HG03039 (cell line): ENCODE data around the gene C1QTNF5.

ENCODE experiments used
- ATAC-seq: cut with Tn5 transposase; IDR thresholded peaks from one replicate; pipeline ENCODE4 v1.9.1; 2021; ENCODE audit warnings: mild to moderate bottlenecking, moderate library complexity; ENCODE audit not compliant: unreplicated experiment

The C1QTNF5 gene

DNA sequence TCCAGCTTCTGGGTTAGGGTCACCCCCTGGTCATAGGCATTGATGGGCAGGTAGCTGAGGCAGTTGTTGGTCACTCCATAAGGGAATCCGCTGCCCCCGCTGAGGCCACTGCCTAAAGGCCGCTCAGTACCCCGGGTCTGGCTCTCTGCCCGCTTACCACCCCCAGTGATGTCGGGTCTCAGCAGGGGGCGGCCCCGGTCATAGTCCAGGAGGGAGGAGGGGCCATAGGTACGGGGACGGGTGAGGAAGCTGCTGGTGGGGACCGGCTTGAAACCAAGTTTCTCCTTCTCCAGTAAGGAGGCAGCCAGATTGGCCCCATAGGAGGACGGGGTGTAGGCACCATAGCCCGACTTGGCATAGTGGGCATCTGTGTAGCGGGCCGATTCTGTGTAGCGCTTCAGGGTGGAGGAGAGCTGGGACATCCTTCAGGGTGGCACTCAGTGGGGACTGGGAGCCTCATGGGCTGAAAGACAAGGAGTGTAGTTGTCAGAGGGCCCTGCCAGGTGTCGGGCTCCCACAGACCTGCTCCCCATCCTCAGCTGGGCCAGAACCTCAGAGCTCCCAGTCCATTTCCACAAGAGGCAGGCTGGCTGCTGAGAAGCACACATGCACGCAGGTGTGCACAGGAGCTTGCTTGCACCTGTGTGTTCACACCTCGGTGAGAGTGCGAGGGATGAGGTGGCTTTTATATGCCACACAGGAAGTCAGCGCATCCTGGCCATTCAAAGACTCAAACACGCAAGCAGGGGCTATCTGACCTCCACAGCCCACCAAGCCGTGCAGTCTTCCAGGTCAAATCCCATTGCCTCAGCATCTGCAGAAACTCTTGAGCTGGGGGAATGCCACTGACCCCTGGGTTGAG, 32.6 kb upstream of the C1QTNF5 start:
- ATAC-seq = no peak

DNA sequence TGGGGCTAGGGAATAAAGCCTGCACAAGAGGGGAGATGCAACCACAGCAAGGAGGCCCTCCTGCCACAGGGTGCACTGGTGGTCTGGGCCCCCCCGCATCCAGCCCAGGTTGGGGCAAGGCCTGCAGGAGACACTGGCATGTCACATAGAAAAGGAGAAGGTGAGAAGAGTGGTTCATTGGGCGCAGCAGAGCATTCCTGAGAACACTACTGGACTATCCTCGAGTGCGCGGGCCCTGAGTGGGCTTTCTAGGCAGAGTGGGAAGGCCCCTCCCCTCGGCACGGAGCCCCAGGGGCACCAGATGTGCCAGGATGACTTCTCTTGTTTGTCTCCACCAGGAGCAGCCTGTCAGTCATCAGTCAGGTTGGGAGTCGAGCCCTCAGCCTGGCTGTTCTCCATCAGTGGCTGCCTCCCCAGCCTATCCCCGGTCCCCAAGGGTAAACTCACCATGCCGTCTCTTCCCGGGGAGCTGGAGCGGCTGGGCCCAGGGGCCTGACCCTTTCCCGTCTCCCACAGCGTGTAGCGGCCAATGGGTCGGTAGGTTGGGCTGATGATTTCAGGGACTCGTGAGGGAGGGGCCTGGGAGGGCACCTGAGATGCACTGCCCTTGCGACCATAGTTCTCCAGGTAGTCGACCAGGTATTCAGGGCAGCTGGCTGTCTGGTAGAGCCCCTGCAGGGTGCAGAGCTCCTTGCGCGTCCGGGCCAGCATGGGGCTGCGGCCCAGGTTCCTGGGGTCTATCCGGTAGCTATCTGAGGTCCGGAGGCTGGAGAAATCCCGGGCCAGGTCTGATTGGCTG, 31.8 kb upstream of the C1QTNF5 start:
- ATAC-seq = no peak

DNA sequence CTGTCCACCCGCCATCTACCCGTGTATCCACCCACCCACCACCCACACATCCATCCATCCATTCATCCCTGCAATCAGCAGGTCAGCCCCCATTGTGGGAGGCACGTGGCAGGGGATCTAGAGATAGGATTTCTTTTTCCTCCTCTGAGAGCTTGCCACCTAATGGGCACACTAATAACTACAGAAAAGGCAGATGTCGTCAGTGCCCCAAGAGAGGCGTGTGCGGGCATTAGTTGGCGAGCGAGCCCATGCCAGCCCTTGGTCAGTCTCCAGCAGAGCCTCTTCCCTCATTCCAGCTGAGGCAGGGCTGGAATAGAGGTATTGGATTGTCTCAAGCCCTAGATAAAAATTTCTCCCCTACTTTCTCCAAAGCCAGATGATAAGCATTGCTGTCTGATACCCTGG, 31.1 kb upstream of the C1QTNF5 start:
- ATAC-seq = no peak

DNA sequence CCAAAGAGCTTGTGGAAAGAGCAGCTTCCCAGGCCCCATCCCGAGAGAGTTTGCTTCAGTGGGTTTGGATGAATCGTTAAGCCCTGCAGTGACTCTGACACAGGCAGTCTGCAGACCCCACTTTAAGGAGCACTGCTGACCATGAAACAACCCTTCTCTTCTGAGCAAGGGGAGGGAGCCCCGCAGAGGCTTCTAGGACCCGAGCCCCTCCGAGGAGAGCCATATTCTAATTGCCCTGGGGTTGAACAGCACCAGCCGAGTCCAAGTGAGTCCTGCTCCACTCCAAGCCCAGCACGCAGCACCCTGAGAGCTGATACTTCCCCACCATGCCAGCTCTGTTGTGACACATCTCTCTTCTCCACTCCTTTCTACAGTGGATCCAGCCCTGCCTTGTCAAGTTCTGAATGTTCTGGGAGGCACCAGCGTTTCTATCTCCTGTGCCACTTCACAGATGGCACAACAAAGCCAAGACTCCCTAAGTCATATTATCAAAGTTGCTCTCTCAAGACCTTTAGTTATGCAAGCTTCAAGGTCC, 30.5 kb upstream of the C1QTNF5 start:
- ATAC-seq = no peak

DNA sequence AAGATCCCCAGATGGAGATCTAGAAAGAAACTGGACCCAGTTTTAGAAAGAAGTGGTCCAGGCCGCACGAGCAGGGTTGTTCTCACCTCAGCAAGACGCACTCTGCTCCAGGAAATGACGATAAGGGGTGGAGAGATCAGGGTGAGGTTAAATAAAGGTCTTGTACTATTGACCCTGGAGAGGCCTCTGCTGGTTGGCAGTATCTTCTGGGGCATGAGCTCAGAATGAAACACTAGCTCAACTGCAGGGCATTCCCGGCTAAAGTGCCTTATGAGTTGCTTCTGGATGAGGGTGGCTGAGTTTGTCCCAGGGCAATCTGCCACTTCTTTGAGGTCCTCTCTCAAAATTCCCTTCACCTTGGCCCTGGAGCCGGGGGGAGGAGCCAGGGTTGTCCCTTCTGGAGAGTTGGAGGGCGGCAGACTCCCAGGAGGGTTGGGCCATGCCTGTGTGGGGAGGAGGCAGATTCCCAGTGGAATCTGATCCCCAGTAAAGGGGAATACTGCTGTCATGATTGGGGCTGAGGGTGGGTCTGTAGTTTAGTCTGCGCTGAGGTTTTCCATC, 29.9 kb upstream of the C1QTNF5 start:
- ATAC-seq = no peak

DNA sequence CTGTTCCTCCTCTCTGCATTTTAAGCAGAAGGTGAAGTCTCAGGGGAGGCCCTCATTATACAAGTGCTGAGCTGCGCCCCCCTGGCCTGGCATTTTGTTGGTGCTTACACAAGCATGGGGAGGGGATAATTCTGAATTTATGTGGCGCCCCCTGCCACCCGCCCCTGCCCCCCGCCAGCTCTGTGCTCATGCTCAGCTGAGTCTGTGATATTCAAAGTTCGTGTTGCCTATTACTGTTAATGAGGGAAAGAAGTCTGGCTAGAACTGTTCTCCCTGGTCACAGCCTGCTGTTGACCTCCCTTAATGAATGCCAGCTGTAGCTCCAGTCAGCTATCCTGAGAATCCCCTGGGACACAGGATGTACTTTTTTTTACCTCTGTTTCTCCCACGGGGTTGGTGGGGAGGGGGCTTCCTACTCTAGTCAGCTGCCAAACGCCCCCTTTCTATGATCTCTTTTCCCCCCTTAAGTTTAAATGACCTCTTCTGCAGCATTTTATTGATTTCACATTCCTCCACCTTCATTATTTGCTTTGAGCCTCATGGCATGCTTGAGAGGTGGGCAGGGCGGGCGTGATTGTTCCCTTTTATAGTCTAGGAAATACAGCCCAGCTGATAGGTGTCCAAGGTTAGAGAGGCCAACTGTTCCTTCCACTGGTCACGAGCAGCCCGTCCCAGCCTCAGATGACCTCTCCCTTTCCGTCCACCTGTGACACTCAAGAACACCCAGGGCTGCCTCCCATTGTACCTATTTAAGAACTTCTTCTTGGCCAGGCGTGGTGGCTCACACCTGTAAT, 28.6 kb upstream of the C1QTNF5 start:
- no peak for ATAC-seq

DNA sequence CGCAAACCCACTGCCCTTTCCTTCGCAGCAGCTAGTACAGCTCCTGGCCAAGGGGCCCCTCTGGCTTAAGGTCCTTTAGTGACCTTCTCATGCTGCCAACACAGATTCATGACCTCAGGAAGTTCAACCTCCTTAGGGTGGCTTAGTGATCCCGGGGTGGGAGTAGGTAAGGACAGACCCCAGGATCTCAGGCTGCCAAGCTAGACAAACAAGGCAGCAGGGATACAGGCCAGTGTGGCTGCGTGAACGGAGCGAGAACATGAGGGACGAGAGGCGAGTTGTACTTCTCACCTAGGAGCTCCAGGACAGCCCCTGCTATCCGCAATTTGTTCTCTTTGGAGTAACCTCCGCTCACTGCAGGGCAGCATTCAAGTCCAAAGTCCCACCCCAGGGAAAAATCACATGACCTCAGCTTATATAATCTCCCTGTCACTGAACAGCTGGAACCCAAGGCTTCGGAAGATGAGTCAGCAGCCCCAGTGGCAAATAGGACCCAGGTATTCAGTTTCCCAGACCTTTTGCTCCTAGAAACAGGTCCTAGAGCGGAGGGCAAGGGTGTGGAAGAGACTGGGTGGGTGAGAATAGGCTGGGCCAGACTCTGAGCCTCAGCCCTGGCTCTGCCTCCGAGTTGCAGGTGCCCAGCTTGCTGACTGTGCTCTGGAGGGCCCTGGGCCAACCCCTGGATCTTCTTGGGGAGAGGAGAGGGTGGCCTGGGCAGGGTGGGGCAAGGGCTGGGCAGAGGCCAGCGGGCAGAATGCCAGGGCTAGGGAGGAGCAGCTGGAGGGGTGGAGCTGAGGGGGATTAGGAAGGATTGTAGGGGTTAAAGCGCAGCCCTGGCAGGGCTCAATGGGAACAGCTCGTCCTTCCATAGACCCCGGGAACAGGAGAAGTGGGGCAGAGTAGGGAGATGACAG, 27.7 kb upstream of the C1QTNF5 start:
- no peak for ATAC-seq

DNA sequence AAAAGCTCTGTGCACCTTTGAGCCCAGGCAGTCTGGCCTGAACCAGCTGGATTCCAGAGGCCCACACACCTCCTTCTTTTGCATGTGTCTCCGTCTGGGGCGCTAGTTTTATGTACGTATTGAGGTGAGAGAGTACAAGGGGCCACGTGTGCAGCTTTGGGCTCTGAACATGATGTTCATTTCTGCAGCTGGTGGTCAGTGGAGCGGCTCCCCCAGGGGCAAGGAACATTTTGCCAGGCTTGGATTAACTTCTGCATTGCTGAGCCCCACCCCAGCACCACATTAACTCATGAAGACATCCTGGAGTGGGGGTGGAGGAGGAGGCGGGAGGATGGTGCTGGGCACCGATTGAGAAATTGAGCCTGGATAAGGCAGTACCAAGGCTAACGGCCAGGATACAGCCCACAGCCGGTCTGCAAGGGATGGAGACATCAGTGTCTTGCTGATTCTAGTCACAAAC, 27.0 kb upstream of the C1QTNF5 start:
- no peak for ATAC-seq

DNA sequence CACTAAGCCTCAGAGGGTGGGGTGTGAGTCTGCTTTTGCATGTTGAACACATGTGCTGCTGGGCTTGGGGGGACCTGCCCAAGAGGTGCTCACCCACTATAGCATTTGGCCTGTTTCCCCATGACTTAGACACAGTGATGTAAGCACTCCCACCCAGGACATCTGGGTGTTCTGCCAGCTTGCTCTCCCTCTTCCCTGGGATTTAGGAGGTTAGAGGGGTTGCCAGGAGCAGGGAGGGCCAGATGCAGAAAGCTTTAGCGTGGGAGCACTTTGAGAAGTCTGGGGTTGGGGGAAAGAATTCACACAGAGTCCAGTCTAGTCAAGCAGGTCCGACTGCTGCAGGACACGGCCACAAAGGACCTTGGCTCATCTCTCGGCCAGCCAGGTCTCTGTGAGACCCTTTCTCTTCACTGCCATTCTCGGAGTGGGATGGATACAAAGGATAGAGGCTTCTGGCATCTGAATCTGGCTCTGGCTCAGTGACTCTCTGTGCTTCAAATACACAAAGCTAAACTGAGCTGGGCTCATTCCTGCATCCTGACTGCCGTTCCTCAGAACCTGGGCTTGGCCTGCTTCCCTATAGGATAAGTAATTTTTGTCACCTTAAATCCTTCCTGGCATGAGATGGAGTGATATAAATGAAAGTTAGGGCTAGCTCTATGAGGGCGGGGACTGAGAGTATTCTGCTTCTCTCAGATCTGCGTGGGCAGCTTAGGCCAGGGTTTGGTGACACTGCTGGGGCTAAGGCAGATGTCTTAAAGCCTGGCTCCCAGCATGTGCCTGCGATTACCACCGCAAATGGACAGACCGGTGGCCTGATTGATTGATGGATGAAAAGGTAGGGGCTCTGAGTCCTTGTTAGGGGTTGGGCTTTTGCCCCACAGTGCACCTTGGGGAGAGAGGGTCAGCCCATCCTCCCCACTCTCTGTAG, 26.3 kb upstream of the C1QTNF5 start:
- ATAC-seq = no peak

DNA sequence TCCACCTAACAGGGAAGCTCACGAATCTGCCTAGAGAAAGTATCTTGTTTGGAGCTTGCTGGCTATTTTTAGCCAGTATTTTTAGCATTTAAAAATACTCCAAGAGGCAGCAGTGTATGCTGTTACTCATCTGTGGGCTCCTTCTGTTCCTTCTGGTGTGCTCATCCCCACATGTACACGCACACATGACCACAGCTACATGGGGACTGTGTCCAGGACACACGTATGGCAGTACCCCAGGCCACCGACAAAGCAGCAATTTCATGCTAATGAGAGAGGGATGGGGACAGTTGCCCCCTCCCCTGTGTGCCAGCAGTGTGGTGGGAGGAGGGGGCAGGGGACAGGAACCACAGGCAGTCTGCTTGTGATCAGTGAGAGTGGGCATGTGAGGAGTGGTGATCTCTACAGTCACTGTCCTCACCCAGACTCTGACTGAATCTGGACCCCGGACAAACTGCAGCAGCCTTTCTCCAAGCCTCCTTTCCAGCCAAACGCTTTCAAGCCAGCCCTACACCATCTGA, 24.4 kb upstream of the C1QTNF5 start:
- ATAC-seq = no peak

DNA sequence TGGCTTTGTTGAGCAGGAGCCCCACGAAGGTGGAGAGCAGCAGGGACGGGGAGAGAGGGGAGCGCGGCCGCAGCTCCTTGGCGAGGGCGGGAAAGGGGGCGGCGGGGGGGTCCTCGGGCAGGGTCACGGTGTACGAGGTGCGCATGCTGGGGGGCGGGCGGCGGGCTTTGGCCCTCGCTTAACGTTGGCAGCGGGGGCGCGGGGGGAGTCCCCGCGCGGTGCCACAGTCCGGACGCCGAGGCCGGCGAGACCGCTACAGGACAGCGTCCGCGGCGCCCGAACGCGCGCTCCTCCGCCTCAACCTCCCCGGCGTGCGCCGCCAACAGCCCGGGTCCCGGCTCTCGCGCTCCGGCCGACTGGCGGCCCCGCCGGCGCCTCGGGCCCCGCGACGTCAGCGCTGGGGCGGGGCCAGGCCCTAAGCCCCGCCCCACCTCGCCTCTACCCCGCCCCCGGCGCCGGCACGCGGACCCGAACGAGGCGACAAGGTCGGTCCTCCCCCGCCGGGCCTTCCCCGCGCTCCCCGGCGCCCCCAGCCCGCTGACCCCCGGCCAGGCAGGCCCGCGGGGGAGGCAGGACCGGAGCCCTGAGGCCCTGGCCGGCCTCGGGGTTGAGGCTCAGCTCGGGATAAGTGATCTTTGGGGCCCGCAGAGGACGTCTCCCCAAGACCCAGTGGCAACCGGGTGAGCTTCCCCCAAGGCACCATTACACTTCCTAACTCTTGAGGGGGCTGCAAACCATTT, 23.3 kb upstream of the C1QTNF5 start:
- peak; percentile 48 for ATAC-seq

DNA sequence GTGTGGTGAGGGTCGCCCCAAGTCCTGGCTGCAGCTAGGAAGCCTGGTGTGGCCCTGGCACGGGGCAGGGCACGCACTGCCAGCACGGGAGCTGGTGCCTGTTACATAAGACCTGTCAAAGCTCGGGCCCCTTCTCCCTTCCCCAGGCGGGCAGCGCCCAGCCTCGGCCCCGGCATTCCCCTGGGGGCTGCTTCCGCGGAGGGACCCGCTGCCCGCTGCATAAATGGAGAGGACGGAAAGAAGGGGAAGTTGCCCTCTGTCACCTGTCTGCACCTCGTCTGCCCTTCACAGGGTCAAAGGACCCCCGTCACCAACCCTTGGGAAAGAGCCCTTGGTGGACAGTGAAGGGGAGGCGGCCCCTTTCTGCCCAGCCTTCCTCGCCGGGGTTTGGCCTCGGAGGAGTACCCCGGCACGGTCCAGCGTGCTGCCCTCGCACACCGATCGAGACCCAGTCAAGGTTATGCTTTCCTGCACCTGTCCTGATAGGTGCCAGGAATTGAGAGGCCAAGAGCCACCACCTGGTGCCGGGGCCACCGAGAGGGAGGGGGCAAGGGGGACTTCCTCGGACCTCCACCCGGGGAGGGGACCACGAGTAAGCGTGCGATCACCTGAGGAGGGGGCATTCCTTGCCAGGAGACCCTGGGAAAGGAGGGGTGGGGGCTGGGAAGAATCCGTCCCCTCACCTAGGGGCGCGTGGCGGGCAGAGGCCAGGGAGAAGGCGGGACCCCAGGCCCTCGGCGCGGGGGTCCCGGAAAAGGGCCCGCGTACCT, 22.6 kb upstream of the C1QTNF5 start:
- no peak for ATAC-seq

DNA sequence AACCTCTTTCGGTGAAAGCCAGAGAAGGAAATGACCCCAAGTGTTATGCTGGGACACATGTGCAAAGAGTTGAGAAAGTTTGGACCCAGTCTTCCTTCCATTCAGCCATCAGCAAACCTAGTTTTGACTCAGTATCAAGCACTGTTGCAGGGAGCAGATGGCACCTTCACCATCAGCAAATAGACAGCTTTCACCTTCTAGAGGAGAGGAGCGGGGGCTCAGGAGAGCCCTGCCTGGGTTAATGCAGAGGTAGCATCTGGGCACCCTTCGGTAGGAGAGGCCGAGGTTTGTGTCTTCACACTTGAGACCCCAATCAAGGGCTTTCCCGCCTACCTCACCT, 22.0 kb upstream of the C1QTNF5 start:
- ATAC-seq = no peak

DNA sequence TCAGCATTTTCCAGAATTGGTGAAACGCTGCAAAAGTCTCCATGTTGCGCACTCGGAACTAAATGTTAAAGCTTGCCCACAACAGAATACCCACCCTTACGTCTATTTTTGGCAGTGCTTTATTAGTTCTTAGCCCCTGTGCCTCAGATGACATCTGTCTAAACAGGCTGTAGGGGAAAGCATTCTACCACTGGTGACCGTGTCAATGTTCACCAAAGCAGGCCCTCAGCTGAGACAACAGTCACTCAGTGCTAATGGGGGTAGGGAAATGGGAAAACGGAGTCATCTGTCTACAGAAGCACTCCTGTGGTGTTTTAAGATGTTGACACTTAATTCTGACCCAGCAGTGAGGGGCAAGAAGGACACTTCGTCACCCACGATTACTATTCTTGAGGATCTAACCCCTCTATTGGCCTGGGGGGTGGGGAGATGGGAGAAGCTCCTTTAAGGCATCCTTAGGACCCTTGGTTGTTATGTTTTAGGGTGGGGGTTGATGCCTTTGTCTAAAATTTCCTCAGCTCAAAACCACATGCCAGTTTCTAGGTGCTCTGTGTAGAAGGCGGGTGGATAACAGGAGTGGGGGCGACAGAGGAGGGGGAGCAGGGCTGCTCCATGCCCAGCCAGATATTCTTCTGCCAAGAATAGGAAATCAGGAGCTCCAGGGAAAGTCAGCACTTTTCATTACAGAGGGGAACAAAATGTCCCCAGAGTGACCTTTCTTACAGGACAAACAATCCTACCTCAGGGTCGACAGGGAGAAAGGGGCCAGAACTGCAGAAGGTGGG, 21.4 kb upstream of the C1QTNF5 start:
- ATAC-seq = no peak

DNA sequence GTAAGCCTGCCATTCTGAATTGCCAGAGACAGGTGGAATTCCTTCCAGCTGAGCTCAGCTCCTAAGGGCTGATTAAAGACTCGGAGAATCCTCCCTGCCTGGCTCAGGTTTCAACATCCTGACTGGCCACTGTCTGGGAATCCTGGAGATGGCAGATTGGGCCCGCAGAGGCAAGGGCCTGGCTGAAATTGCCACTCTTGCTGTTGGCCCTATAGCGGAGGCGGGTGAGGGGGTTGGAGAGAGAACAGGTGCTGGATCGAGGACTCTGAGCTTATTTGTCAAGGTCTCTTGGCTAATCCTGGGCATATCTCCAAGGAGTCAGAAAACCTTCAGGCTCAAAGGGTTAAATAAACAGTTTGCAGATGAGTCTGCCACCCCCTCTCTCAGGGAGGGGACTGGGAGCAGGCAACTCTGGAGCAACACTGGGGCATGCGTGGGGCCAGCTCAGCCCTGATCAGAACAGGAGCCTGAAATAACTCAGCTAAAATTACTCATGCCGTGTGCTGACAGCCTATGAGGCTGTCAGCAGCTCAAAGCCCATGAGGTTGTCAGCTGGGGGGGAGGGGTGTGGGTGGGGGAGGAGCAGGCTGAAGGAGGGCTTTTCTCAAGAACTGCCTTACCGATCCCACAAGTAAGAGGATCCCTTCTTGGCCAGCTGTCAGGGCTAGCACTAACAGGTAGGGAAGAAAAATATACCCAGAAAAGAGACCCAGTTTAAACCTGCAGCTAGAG, 20.5 kb upstream of the C1QTNF5 start:
- no peak for ATAC-seq
